Stimulated activated CD8-positive, alpha-beta memory T cell treated with anti-CD3 and anti-CD28 coated beads, Interleukin-12 subunit alpha, Interleukin-12 subunit beta, amount 100 ng/mL, for 1 hour (primary cell): ENCODE data around the gene SHISA3.

Source experiments
- DNase-seq: peaks from one replicate; pipeline ENCODE4 v3.0.0-alpha.2; 2020; ENCODE audit warnings: low read depth

Gene SHISA3

GRCh38 chr4:42446823-42447222, 49.5 kb downstream of the SHISA3 start:
- no peak for DNase-seq
